LNCAP (cell line): ENCODE measurements around the gene GNAL.

Source experiments
- TF ChIP-seq, protein P1 (sequence below): fragments of 450-650 bp; IDR thresholded peaks from 2 replicates; pipeline ENCODE4 v1.5.1; 2017; ENCODE audit warnings: mild to moderate bottlenecking

Gene GNAL

DNA sequence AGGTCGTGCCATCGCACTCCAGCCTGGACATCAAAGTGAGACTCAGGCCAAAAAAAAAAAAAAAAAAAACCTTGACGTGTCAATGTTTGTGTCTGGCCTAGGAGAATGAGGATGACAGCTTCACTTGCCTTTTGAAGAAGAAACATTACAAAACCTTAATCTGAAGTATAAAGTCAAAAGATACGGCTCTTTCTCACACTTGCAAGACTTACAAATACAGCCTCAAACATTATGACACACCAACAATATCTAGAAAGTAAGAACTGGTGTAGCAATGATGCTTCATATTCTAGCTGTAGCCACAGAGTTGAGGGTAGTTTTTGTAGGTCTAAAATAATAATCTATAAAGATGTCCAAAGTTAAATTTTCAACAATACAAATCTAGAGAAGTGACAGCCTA, 193.6 kb downstream of the GNAL start:
- TF ChIP-seq, protein P1, sequence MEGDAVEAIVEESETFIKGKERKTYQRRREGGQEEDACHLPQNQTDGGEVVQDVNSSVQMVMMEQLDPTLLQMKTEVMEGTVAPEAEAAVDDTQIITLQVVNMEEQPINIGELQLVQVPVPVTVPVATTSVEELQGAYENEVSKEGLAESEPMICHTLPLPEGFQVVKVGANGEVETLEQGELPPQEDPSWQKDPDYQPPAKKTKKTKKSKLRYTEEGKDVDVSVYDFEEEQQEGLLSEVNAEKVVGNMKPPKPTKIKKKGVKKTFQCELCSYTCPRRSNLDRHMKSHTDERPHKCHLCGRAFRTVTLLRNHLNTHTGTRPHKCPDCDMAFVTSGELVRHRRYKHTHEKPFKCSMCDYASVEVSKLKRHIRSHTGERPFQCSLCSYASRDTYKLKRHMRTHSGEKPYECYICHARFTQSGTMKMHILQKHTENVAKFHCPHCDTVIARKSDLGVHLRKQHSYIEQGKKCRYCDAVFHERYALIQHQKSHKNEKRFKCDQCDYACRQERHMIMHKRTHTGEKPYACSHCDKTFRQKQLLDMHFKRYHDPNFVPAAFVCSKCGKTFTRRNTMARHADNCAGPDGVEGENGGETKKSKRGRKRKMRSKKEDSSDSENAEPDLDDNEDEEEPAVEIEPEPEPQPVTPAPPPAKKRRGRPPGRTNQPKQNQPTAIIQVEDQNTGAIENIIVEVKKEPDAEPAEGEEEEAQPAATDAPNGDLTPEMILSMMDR, result no peak

DNA sequence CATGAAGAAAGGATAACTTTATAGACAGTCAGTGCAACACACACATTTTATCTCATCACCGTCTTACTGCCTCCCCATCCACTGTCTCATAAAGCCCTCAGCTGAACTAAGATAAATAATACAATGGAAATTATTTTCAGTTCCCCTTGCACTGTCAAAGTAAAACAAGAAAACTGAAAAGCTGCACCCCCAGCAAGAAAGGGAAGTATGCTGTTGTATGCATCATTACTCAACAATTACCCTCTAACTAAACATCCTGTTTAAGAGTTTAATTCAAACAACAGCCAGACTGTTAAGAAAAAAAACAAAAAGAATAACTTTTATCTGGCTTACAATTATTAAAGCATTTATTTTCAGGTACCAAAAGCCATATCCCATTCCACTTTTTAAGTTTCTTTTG, 194.1 kb downstream of the GNAL start:
- TF ChIP-seq, protein P1, result no peak

DNA sequence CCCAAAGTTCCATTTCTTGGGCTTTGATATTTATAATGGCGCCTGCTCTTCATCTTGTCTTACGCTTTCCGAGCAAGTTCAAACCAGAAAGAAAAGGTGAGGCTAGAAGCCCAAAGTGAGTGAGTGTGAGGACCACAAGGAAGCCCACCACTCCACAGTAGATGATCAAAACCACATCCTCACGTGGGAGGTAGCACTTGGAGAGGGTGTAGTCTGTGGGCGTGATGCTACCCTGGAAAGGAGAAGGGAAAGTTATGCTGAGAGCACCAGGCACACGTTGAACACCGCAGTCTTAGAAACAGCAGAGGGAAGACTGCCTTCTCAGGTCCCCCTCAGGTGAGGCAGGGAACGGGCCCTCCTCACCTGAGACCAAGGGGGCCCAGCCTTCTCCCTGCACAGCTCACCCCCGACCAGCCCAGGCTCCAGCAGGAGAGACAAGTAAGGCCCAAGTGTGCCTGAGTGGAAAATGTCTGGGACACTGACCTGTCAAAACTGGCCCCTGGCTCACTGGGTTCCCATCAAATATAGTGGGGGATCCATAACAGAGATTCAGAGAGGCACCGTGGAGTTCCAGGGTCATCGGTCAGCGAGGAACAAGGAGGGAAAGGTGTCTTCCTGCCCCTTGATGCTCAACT, 195.4 kb downstream of the GNAL start:
- TF ChIP-seq, protein P1, result no peak

DNA sequence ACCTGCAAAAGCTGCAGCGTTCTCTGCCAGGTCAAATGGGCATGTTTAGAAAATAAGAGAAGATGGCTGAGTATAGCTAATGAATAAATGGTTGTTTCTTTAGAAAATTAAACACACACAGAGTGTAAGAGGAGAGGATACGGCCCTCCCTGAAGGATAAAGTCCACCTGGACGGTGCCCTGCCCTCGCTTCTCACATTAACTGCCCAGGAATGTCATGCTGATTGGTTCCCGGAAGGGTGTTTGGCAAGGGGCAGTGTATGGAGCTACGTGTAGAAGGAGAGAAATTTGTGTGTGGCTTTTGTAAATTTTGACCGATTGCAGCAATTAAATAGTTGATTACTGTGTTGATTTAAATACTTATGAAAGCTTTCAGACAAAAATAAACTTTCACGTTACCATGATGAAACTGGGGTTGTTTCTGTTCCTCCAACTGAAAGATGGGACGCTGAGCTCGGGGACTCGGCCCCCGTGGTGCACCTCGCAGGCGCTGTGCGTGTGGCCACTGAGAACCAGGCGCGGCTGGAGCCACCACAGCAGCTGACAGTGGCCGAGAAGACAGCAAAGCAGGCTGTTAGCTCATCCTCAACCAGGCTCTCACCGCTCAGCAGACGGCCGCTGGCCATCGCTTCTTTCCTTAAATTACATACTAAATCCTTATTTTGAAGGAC, 196.3 kb downstream of the GNAL start:
- TF ChIP-seq, protein P1, result no peak

DNA sequence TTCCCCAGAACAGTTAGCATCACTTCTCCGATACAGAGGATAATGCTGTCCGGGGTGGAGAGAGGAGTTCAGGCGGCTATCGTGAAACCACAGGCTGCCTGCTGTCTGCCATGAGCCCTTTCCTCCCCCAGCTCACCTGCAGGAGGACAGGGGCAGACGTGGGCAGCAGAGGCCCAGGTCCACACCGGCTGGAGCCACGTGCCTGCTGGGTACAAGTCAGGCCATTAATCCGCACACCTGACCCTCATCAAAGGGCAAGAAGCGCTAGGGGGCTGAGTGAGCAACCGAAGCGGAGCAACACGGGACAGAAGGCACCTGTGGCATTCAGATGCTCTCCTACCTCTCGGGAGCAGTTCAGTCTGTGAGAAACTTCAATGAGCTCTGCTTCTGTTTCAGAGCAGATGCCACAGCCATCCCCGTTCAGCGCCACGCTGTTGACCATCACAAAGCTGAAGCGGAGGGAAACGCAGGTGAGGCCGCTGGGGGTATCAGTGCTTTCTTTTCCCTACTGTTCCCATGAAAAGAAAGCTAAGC, 197.6 kb downstream of the GNAL start:
- TF ChIP-seq, protein P1, result no peak

DNA sequence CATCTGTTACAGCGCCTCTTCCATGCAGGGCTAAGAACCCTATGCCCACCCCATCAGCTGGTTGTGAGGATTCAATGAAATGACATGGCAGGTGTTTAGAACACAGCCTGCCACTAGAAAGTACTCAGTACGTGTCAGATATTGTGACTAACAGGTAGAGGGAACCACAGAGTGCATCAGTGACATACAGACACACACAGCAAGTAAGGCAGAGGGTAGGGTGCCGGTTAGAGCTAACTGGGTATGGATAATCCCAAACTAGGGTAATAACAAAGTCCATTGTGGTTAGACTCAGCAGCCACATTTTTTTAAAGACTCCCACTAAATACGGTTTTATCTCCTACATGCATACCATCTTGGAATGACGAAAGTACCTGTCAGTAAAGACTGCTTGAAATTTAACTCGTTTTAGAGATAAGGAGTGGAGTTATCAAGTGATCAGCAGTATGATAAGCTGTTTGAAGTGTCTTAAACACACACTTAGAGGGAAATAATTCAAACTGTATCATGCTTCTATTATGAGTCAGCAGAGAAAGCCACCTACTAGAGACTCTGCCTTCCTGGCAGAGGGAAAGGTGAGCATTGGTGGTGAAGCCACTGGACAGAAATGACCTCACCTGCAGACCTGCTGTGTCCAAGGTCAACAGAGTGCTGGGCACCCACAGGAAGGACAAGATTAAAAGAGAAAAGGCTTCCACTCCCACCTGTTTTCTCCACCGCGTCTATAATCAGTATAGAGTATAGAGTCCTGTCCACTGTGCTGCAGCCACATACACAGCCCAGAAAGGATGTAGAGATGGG, 198.5 kb downstream of the GNAL start:
- TF ChIP-seq, protein P1, result no peak

DNA sequence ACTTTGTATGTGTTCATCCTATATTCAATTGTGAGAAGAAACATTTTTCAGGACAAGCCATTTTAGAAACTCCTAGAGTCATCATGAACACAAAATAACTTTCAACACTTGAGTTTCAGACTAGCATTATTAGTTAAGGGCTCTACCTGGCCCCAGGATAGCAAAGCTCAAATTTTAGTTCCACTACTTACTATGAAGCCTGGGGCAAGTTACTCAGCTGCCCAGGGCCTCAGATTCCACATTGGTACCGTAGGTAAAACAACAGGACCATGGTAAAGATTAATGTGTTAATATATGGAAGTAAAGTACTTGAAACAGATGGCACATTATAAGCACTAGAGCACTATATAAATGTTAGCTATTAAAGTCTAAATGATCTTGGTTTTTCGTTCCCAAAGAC, 199.7 kb downstream of the GNAL start:
- TF ChIP-seq, protein P1, result no peak
